ENCODE data around the gene ANKDD1B. TPM values are rescaled to one million over a fixed set of nuclear protein-coding genes. Genes with fewer than 3 reads are reported as not detected.

The ANKDD1B gene
- total RNA-seq, 1 donor from 2014 or later, result 1.0 TPM

DNA sequence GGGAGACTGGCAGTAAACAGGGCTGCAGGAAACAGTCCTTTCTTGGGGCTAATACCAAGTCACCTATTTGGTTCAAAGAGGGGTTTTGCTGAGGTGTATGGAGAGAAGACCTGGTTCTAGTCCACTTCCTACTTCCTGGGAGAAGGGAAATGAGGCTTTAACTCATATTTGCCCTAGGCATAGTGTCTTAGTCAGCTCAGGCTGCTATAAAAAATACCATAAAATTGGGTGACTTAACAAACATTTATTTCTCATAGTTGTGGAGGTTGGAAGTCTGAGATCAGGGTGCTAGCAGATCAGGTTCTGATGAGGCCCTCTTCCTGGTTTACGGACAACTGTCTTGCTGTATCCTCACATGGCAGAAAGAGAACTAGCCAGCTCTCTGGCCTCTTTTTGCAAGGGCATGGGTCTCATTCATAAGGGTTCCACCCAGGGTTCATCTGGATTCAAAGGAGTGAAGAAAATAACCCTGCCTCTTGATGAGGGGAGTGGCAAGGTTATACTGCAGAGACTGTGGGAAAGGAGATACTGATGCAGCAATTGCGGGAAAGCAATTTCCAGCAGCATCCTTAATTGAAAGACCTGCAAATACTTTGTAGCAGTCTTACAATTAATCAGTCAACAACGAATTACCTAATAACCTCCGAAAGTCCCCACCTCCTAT, 40.5 kb downstream of the ANKDD1B start:
- TF ChIP-seq, protein P1, sequence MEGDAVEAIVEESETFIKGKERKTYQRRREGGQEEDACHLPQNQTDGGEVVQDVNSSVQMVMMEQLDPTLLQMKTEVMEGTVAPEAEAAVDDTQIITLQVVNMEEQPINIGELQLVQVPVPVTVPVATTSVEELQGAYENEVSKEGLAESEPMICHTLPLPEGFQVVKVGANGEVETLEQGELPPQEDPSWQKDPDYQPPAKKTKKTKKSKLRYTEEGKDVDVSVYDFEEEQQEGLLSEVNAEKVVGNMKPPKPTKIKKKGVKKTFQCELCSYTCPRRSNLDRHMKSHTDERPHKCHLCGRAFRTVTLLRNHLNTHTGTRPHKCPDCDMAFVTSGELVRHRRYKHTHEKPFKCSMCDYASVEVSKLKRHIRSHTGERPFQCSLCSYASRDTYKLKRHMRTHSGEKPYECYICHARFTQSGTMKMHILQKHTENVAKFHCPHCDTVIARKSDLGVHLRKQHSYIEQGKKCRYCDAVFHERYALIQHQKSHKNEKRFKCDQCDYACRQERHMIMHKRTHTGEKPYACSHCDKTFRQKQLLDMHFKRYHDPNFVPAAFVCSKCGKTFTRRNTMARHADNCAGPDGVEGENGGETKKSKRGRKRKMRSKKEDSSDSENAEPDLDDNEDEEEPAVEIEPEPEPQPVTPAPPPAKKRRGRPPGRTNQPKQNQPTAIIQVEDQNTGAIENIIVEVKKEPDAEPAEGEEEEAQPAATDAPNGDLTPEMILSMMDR (IDR thresholded peaks at IDR 0.05), result no peak
- ChIA-PET POLR2A (no interaction called here), CTCF (no interaction called here)
- H3K4me3 Mint-ChIP-seq, result no peak overlapping the region
- H3K27ac Mint-ChIP-seq, result no peak overlapping the region
- DNase-seq (no peak), ATAC-seq (ENCODE audit: low read depth) (no peak)
- H3K36me3 Mint-ChIP-seq (ENCODE audit: low read depth), result no peaks in the 10 kb centered on the region
- H3K4me1 Mint-ChIP-seq, result no peaks in the 10 kb centered on the region
- H3K9me3 Mint-ChIP-seq, result no peaks in the 10 kb centered on the region
- H3K27me3 Mint-ChIP-seq, result no peaks in the 10 kb centered on the region
- intact Hi-C loops (cut with micrococcal nuclease), result no loop called here

DNA sequence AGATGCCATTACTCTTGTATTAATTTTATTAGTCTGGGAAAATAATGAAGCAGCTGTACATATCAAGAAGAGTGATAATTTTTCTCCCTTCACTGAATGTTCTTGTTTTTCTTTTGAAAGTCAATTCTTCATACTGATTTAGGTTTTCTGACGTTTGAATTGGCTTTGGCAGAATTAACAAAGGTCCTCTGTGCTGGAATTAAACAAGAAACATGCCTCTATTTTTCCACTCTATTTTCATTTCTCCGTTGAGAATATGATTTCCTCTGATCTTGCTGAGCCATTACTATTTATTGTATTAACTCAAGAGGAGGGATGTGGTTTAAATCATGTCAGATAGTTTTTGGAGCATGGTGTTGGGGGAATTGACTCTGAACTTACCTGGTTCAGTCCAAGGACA, 42.3 kb downstream of the ANKDD1B start:
- Mint-ChIP-seq H3K27me3 (no peaks in the 10 kb centered on the region), H3K9me3 (no peaks in the 10 kb centered on the region), H3K27ac (no peak overlapping the region), H3K4me1 (no peaks in the 10 kb centered on the region), H3K4me3 (no peak overlapping the region), H3K36me3 (ENCODE audit: low read depth) (no peaks in the 10 kb centered on the region)
- ATAC-seq (ENCODE audit: low read depth), result no peak
- no peak for DNase-seq
- TF ChIP-seq, protein P1 (IDR thresholded peaks at IDR 0.05), result no peak
- ChIA-PET CTCF (no interaction called here), POLR2A (no interaction called here)
- intact Hi-C loops (cut with micrococcal nuclease), result no loop called here

DNA sequence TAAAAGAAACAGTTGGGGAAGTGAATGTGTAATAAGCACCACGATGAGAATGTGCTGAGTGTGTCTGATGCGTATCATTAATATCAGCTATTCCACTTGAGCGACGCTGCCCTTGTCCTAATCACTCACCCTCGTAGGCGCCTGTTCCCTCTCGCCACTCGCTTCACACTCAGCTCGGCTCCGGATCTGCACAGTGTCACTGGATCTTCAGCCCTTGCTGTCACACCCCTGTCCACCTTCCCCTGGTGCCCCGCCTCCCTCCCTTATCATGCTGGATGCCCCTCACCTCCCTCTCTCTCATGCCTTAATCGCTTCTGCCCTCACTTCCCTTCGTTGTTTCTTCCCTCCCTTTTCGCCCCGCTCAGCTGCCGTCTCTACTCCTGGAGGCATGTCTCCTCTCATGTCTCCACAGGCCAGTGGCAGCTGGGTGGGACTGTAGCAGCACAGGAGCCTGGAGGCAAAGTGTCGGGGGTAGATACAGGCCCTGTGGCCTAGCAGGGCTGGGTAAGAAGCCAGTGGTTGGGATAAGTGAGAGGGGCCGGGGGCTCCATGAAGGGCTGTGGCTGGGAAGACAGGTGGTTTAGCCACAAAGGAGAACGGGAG, 43.5 kb downstream of the ANKDD1B start:
- H3K27me3 Mint-ChIP-seq, result no peaks in the 10 kb centered on the region
- DNase-seq, result no peak
- intact Hi-C loops (cut with micrococcal nuclease), result no loop called here
- no peaks in the 10 kb centered on the region for H3K9me3 Mint-ChIP-seq
- no peak for ATAC-seq (ENCODE audit: low read depth)
- TF ChIP-seq, protein P1 (IDR thresholded peaks at IDR 0.05), result no peak
- ChIA-PET POLR2A (no interaction called here), CTCF (no interaction called here)
- H3K4me3 Mint-ChIP-seq, result no peak overlapping the region
- no peak overlapping the region for H3K27ac Mint-ChIP-seq
- H3K4me1 Mint-ChIP-seq, result no peaks in the 10 kb centered on the region
- no peaks in the 10 kb centered on the region for H3K36me3 Mint-ChIP-seq (ENCODE audit: low read depth)

DNA sequence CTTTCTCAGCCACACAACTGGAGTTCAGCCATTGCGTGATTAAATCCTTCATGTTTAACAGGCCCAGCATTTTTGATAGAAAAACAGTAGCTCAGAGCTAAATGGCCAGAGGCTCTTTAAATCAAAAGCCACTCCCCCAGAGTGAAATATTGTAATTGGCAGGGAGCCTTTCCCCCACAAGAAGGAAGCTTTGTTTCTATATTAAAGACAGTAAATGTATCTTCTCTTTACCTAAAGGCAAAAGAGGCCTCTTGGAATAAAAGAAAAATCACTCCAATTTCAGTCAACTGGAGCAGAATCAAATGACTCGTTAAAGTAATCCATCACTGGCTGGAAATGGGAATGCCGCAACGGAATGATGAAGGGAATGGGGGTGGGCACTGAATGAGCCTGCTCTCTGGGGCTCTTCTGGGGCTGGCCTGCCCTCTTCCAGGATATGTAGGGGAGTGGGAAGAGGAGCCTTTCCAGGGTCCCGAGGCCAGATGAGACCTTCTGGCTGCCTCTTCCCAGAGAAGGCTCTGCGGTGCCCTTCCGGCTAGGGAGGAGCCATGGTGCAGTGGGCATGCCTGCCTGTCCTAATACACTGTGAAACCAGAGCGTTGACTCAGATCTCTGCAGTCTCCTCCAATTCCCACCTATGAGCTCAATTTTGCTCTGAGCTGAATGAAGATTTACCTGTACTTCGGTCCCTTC, 45.2 kb downstream of the ANKDD1B start:
- H3K4me1 Mint-ChIP-seq, result no peaks in the 10 kb centered on the region
- ChIA-PET CTCF (no interaction called here), POLR2A (no interaction called here)
- H3K9me3 Mint-ChIP-seq, result no peaks in the 10 kb centered on the region
- H3K4me3 Mint-ChIP-seq, result peak overlapping the region; percentile 58
- intact Hi-C loops (cut with micrococcal nuclease), result no loop called here
- no peak for ATAC-seq (ENCODE audit: low read depth)
- no peaks in the 10 kb centered on the region for H3K27me3 Mint-ChIP-seq
- H3K36me3 Mint-ChIP-seq (ENCODE audit: low read depth), result no peaks in the 10 kb centered on the region
- TF ChIP-seq, protein P1 (IDR thresholded peaks at IDR 0.05), result no peak
- no peak overlapping the region for H3K27ac Mint-ChIP-seq
- DNase-seq, result no peak

DNA sequence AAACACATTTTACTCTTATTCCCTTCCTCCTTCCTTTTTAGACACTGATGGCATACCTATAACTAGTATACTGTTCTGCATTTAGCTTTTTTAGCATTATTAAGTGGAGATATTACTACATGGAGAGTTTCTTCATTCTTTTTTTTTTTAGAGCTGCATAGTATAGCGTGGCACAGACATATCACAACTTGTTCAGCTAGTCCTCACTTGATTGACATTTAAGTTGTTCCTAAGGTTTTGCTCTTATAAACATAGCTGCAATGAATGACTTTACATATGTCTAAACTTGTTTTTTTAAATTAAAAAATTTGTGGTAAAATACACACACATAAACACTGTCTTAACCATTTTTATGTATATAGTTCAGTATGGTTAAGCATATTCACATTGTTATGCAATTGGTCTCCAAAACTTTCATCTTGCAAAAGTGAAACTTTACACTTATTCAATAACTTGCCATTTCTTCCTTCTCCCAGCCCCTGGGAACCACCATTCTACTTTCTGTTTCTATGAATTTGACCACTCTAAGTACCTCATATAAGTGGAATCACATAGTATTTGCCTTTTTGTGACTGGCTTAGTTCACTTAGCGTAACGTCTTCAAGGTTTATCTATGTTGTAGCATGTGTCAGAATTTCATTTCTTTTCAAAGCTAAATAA, 48.7 kb downstream of the ANKDD1B start:
- ATAC-seq (ENCODE audit: low read depth), result no peak
- no peaks in the 10 kb centered on the region for H3K9me3 Mint-ChIP-seq
- DNase-seq, result no peak
- ChIA-PET CTCF (no interaction called here), POLR2A (no interaction called here)
- no peaks in the 10 kb centered on the region for H3K27me3 Mint-ChIP-seq
- no peak overlapping the region for H3K27ac Mint-ChIP-seq
- intact Hi-C loops (cut with micrococcal nuclease), result no loop called here
- no peak overlapping the region for H3K4me3 Mint-ChIP-seq
- H3K4me1 Mint-ChIP-seq, result no peaks in the 10 kb centered on the region
- TF ChIP-seq, protein P1 (IDR thresholded peaks at IDR 0.05), result no peak
- H3K36me3 Mint-ChIP-seq (ENCODE audit: low read depth), result no peaks in the 10 kb centered on the region

Measured in activated B cell treated with CpG ODN at 0.5 μM for 24 hours (primary cell).